ENCODE measurements around the gene FAM43A.

- TF ChIP-seq CTCF (IDR thresholded peaks at IDR 0.05; ENCODE audit: low read depth, low read length, poor library complexity, severe bottlenecking) (no peak), EZH2phosphoT487 (IDR thresholded peaks at IDR 0.05; ENCODE audit: borderline replicate concordance, low read length) (no peak)
Observed at GRCh38 chr3:194718079-194718478, 32.4 kb downstream of the FAM43A start.
